Neural cell (in vitro differentiated cells): ENCODE data around the gene HSD17B8.

ENCODE experiments used
- CTCF ChIP-seq: fragments of 450-650 bp; IDR thresholded peaks from 2 replicates; pipeline ENCODE4 v1.5.1; 2014; ENCODE audit warnings: antibody characterized with exemption, mild to moderate bottlenecking, moderate library complexity; ENCODE audit not compliant: poor library complexity, severe bottlenecking
- POLR2AphosphoS5 ChIP-seq: IDR thresholded peaks from 2 replicates; pipeline ENCODE4 v1.6.1; 2012
- RAD21 ChIP-seq: fragments of 450-650 bp; conservative IDR thresholded peaks from 2 replicates; pipeline ENCODE4 v1.6.1; 2014; ENCODE audit warnings: antibody characterized with exemption, mild to moderate bottlenecking, moderate library complexity
- REST ChIP-seq: IDR thresholded peaks from 2 replicates; pipeline ENCODE4 v1.6.1; 2012; ENCODE audit warnings: borderline replicate concordance

GRCh38 chr6:33156561-33156960 is 47.9 kb upstream of the HSD17B8 start:
- TF ChIP-seq CTCF (no peak), REST (no peak), RAD21 (no peak), POLR2AphosphoS5 (no peak)
